Heart left ventricle (tissue), 16 donors: ENCODE measurements around the gene CLIP2. TPM values are rescaled to one million over a fixed set of nuclear protein-coding genes. Genes with fewer than 3 reads are reported as not detected.

Experiments used
- ATAC-seq, 4 donors: fragments of 200-7000 bp; cut with Tn5 transposase; one replicate each; pipeline ENCODE4 v1.9.1; 2020 to 2022; ENCODE audit warnings: moderate library complexity in 4 of 4, mild to moderate bottlenecking in 3 of 4, moderate number of reproducible peaks in 1 of 4
- DNase-seq, 5 donors: peaks; one replicate each; pipeline ENCODE4 v3.0.0-alpha.2; 2020
- H3K27ac ChIP-seq, 12 donors: fragments of 200-600 bp; sonication (generic) in 4 of 12; one replicate each; pipeline versions ENCODE4 v1.5.0 to v1.8.0; 2016 to 2022; ENCODE audit warnings: mild to moderate bottlenecking in 2 of 12
- H3K27me3 ChIP-seq, 9 donors: fragments of 200-600 bp; sonication (generic) in 2 of 9; one replicate each; pipeline versions ENCODE4 v1.5.1 to v1.8.0; 2016 to 2022; ENCODE audit warnings: mild to moderate bottlenecking in 3 of 9
- H3K36me3 ChIP-seq, 9 donors: fragments of 200-600 bp; sonication (generic) in 2 of 9; one replicate each; pipeline versions ENCODE4 v1.5.0 to v1.8.0; 2018 to 2022; ENCODE audit warnings: mild to moderate bottlenecking in 2 of 9
- H3K4me1 ChIP-seq, 12 donors: fragments of 200-600 bp; sonication (generic) in 4 of 12; one replicate each; pipeline versions ENCODE4 v1.5.0 to v1.8.0; 2016 to 2022; ENCODE audit warnings: mild to moderate bottlenecking in 3 of 12
- H3K4me3 ChIP-seq, 12 donors: fragments of 200-600 bp; sonication (generic) in 4 of 12; one replicate each; pipeline versions ENCODE4 v1.5.0 to v1.8.0; 2017 to 2022; ENCODE audit warnings: mild to moderate bottlenecking in 9 of 12, moderate library complexity in 4 of 12
- H3K9me3 ChIP-seq, 12 donors: fragments of 200-600 bp; sonication (generic) in 4 of 12; one replicate each; pipeline versions ENCODE4 v1.5.0 to v1.8.0; 2016 to 2022; ENCODE audit warnings: mild to moderate bottlenecking in 1 of 12
- CTCF ChIP-seq, 12 donors: fragments of 200-600 bp; sonication (generic) in 4 of 12; IDR thresholded peaks; one replicate each; pipeline versions ENCODE4 v1.5.0 to v1.8.0; 2018 to 2022; ENCODE audit warnings: antibody characterized with exemption in 12 of 12, mild to moderate bottlenecking in 5 of 12
- POLR2A ChIP-seq, 2 donors: fragments of 450-650 bp; IDR thresholded peaks; one replicate each; pipeline ENCODE4 v1.6.1; 2017; ENCODE audit warnings: antibody characterized with exemption in 2 of 2, mild to moderate bottlenecking in 2 of 2, moderate library complexity in 2 of 2
- WGBS, 4 donors: extraction: QIAGEN DNeasy Blood & Tissue Kit in 2 of 4; methylation state at CpG; one replicate each; pipeline versions ENCODE4 v1.1.5 to v1.1.7; 2013 to 2018; 5-methylcytosine and 5-hydroxymethylcytosine counted together
- intact Hi-C, 10 donors: fragments of 100-400 bp; cut with DNase I; formaldehyde crosslinking; loops; one replicate each; pipeline versions ENCODE4 v1.11.1 to v1.14.2; 2022
- polyA plus RNA-seq, 2 donors: library from polyadenylated mRNA; stranded (reverse); fragments of 200-250 nt; gene quantifications; one replicate each; pipeline ENCODE4 v1.2.3, GENCODE V29; 2013
- total RNA-seq, 9 donors: library from RNA; depleted of rRNA in 2 of 9; stranded (reverse); fragments of >200 nt in 2 of 9; fragmentation: NEBNext Ultra II Directional in 3 of 9; extraction: Animal tissue kit (Norgen Biotek cat#: 25700) in 3 of 9; gene quantifications; one replicate each; pipeline versions ENCODE4 v1.1.0 to v1.2.4, GENCODE V29; 2016 to 2023
- donor health status: ischemic (EF 13 %, LVEDD 7.1; RV severe dilation, severe dysfunction).
- donor health status: healthy with polysubstance abuse.
- donor health status: DM: no; HTN: yes; CAD: no.
- donor health status: DM: no; HTN: no; CAD: no.
- donor health status: ischemic (EF 25% LVEDD 6.9; RV normal size, moderate dysfunction).
- donor health status: ischemic (EF 25% LVEDD 5.7; RV mildly dilated, moderate dysfunction).
- donor health status: healthy.
- donor health status: DM: yes; HTN: yes; CAD: no.
- donor health status: ischemic (EF 35%, LVEDD 5.7; RV mildly dilated, moderate dysfunction).
- donor health status: nonischemic (EF 11% LVEDD 7.7; RV severe dilation, severe dysfunction).
- donor health status: DM: yes; HTN: yes; CAD: no.
- donor health status: PGD.
- donor health status: ischemic (EF 29% LVEDD 5.4; RV normal size, mild dysfunction).
- donor health status: nonischemic (EF 23%, LVEDD 6.1; RV moderate dilation, normal function).

Gene CLIP2
- total and polyA plus RNA-seq, 11 donors = 4.2 to 17.7 (median 9.0) TPM

- Histone ChIP-seq H3K36me3 (peaks cover 0 to 19% (median 9%) of the 10 kb centered on the region in 9 donors), H3K9me3 (no peaks in the 10 kb centered on the region), H3K4me1 (peaks cover 0 to 23% (median 4%) of the 10 kb centered on the region in 12 donors), H3K4me3 (no peak overlapping the region), H3K27ac (peak overlapping the region in 1 of 12 donors; percentile 81), H3K27me3 (no peaks in the 10 kb centered on the region)
- no peak for TF ChIP-seq POLR2A (IDR thresholded peaks at IDR 0.05)
- no peak for TF ChIP-seq CTCF (IDR thresholded peaks at IDR 0.05)
- DNase-seq (no peak), ATAC-seq (no peak)
- intact Hi-C loops = loop anchor here in 4 of 10 donors (5.0 to 10.0 kb wide), 4 partner anchors 69 to 139 kb away; partner anchors contain the start of gene CLIP2 (in 1 of the 4)
- WGBS, 4 donors = 65 to 74% (median 68%) methylated on average over 3 of the region's 3 CpGs
These were observed 84.3 kb downstream of the CLIP2 start for GRCh38 chr7:74373536-74373935.

- no peaks in the 10 kb centered on the region for H3K9me3 ChIP-seq
- intact Hi-C loops = loop anchor here in 4 of 10 donors (5.0 to 10.0 kb wide), 4 partner anchors 71 to 141 kb away; no protein-coding TSS in a partner anchor
- DNase-seq (no peak), ATAC-seq (no peak)
- TF ChIP-seq POLR2A (IDR thresholded peaks at IDR 0.05) (no peak), CTCF (IDR thresholded peaks at IDR 0.05) (no peak)
- H3K36me3 ChIP-seq = peaks cover 0 to 23% (median 10%) of the 10 kb centered on the region in 9 donors
- no peak overlapping the region for H3K4me3 ChIP-seq
- 95 to 97% (median 96%) methylated on average over 31 of the region's 31 CpGs for WGBS, 4 donors
- H3K27ac ChIP-seq = no peak overlapping the region
- H3K4me1 ChIP-seq = peaks cover 0 to 23% (median 4%) of the 10 kb centered on the region in 12 donors
- no peaks in the 10 kb centered on the region for H3K27me3 ChIP-seq
These were observed 86.6 kb downstream of the CLIP2 start for GRCh38 chr7:74375726-74376220.

- intact Hi-C loops = loop anchor here in 4 of 10 donors (5.0 to 10.0 kb wide), 4 partner anchors 72 to 142 kb away; no protein-coding TSS in a partner anchor
These were observed 87.2 kb downstream of the CLIP2 start for GRCh38 chr7:74376256-74377036.

More at GRCh38 chr7:74376256-74377036, 87.2 kb downstream of the CLIP2 start:
- peaks cover 0 to 23% (median 4%) of the 10 kb centered on the region in 12 donors for H3K4me1 ChIP-seq
- no peaks in the 10 kb centered on the region for H3K9me3 ChIP-seq
- no peak overlapping the region for H3K4me3 ChIP-seq
- no peak overlapping the region for H3K27ac ChIP-seq
- no peak for TF ChIP-seq CTCF (IDR thresholded peaks at IDR 0.05)
- TF ChIP-seq POLR2A (IDR thresholded peaks at IDR 0.05) = no peak
- WGBS, 4 donors = 84 to 91% (median 87%) methylated on average over 27 to 37 of the region's 37 CpGs
- H3K27me3 ChIP-seq = no peaks in the 10 kb centered on the region
- peaks cover 0 to 24% (median 10%) of the 10 kb centered on the region in 9 donors for H3K36me3 ChIP-seq
- DNase-seq = no peak
- ATAC-seq = no peak
